ENCODE results near the gene CEMIP2.

The CEMIP2 gene

GRCh38 chr9:71672573-71672972, 95.7 kb downstream of the CEMIP2 start:
- H3K9ac ChIP-seq (ENCODE audit: low read depth in 1 of 2, low read length in 2 of 2), result no peak overlapping the region
- no peaks in the 10 kb centered on the region for H3K36me3 ChIP-seq (ENCODE audit: control insufficient read depth in 2 of 2, insufficient read depth in 2 of 2, low read length in 2 of 2)
- H3K4me3 ChIP-seq (ENCODE audit: low read length in 2 of 2), result no peak overlapping the region
- H3K4me1 ChIP-seq (ENCODE audit: control insufficient read depth in 2 of 2, insufficient read depth in 2 of 2, low read length in 2 of 2), result peaks cover 7 to 14% of the 10 kb centered on the region in 2 donors
- H3K9me3 ChIP-seq (ENCODE audit: control insufficient read depth in 2 of 2, low read length in 2 of 2), result no peaks in the 10 kb centered on the region
- H3K27me3 ChIP-seq (ENCODE audit: control insufficient read depth in 2 of 2, insufficient read depth in 2 of 2, low read length in 2 of 2), result no peaks in the 10 kb centered on the region
- no peak overlapping the region for H3K27ac ChIP-seq (ENCODE audit: low read depth in 2 of 2, low read length in 2 of 2)

- no peaks in the 10 kb centered on the region for H3K27me3 ChIP-seq (ENCODE audit: control insufficient read depth in 2 of 2, insufficient read depth in 2 of 2, low read length in 2 of 2)
- H3K4me3 ChIP-seq (ENCODE audit: low read length in 2 of 2), result no peak overlapping the region
- no peak overlapping the region for H3K27ac ChIP-seq (ENCODE audit: low read depth in 2 of 2, low read length in 2 of 2)
- no peak overlapping the region for H3K9ac ChIP-seq (ENCODE audit: low read depth in 1 of 2, low read length in 2 of 2)
- H3K36me3 ChIP-seq (ENCODE audit: control insufficient read depth in 2 of 2, insufficient read depth in 2 of 2, low read length in 2 of 2), result no peaks in the 10 kb centered on the region
- H3K4me1 ChIP-seq (ENCODE audit: control insufficient read depth in 2 of 2, insufficient read depth in 2 of 2, low read length in 2 of 2), result peaks cover 5 to 14% of the 10 kb centered on the region in 2 donors
- no peaks in the 10 kb centered on the region for H3K9me3 ChIP-seq (ENCODE audit: control insufficient read depth in 2 of 2, low read length in 2 of 2)
Measured at GRCh38 chr9:71671289-71671688, 97.0 kb downstream of the CEMIP2 start.

- peaks cover under 1 to 5% of the 10 kb centered on the region in 2 donors for H3K4me1 ChIP-seq (ENCODE audit: control insufficient read depth in 2 of 2, insufficient read depth in 2 of 2, low read length in 2 of 2)
- no peaks in the 10 kb centered on the region for H3K36me3 ChIP-seq (ENCODE audit: control insufficient read depth in 2 of 2, insufficient read depth in 2 of 2, low read length in 2 of 2)
- H3K27me3 ChIP-seq (ENCODE audit: control insufficient read depth in 2 of 2, insufficient read depth in 2 of 2, low read length in 2 of 2), result no peaks in the 10 kb centered on the region
- H3K9me3 ChIP-seq (ENCODE audit: control insufficient read depth in 2 of 2, low read length in 2 of 2), result no peaks in the 10 kb centered on the region
- no peak overlapping the region for H3K4me3 ChIP-seq (ENCODE audit: low read length in 2 of 2)
- no peak overlapping the region for H3K27ac ChIP-seq (ENCODE audit: low read depth in 2 of 2, low read length in 2 of 2)
- H3K9ac ChIP-seq (ENCODE audit: low read depth in 1 of 2, low read length in 2 of 2), result no peak overlapping the region
Measured at GRCh38 chr9:71670121-71670520, 98.2 kb downstream of the CEMIP2 start.

DNA sequence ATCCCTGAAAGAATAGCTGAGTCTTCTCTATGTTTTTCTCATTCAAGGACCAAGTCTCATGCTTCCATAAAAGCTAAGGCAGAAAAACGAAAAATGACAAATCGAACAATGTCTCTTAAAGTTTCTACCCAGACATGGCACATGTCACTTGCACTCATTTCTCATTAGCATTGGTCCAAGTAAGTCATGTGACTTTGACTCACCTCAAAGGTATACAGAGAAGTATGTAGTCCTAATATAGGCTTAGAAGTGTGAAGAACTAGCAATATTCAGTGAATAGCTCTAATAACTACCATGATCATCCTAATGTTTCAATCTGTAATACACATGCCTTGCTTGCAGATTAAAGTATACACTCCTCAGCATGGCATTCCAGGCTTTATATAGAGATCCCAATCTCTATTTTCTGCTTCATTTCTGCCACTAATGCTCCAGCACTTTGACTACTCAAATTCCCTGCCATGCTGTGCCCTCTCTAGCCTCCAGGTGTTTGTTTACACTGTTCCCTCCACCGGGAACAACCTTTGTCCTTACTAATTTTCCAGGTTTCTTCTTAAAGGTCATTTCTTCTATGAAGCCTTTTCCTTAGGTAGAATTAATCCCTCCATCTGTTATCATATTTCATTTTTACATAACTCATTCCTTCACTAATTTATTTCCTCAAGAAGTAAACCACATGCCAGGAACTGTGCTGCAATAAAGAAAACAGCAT, 98.9 kb downstream of the CEMIP2 start:
- H3K4me3 ChIP-seq (ENCODE audit: low read length in 2 of 2), result no peak overlapping the region
- no peak overlapping the region for H3K27ac ChIP-seq (ENCODE audit: low read depth in 2 of 2, low read length in 2 of 2)
- H3K4me1 ChIP-seq (ENCODE audit: control insufficient read depth in 2 of 2, insufficient read depth in 2 of 2, low read length in 2 of 2), result no peaks in the 10 kb centered on the region
- H3K9ac ChIP-seq (ENCODE audit: low read depth in 1 of 2, low read length in 2 of 2), result no peak overlapping the region
- no peaks in the 10 kb centered on the region for H3K27me3 ChIP-seq (ENCODE audit: control insufficient read depth in 2 of 2, insufficient read depth in 2 of 2, low read length in 2 of 2)
- H3K36me3 ChIP-seq (ENCODE audit: control insufficient read depth in 2 of 2, insufficient read depth in 2 of 2, low read length in 2 of 2), result no peaks in the 10 kb centered on the region
- no peaks in the 10 kb centered on the region for H3K9me3 ChIP-seq (ENCODE audit: control insufficient read depth in 2 of 2, low read length in 2 of 2)

DNA sequence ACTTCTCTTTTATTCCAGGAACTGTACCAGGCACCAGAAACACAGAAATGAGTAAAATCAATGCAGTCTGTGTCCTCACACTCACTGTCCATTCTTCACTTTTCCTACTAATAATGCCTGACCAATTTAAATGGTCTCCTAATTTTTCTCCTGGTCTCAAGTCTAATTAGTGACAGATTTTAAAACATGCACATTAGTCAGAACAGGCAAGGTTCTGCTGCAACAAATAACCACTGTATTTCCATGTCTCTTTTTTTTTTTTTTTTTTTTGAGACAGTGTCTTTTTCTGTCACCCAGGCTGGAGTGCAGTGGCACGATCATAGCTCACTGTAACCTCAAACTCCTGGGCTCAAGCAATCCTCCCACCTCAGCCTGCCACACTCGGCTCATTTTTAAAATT, 99.6 kb downstream of the CEMIP2 start:
- no peaks in the 10 kb centered on the region for H3K9me3 ChIP-seq (ENCODE audit: control insufficient read depth in 2 of 2, low read length in 2 of 2)
- no peak overlapping the region for H3K9ac ChIP-seq (ENCODE audit: low read depth in 1 of 2, low read length in 2 of 2)
- no peak overlapping the region for H3K27ac ChIP-seq (ENCODE audit: low read depth in 2 of 2, low read length in 2 of 2)
- no peaks in the 10 kb centered on the region for H3K36me3 ChIP-seq (ENCODE audit: control insufficient read depth in 2 of 2, insufficient read depth in 2 of 2, low read length in 2 of 2)
- H3K27me3 ChIP-seq (ENCODE audit: control insufficient read depth in 2 of 2, insufficient read depth in 2 of 2, low read length in 2 of 2), result no peaks in the 10 kb centered on the region
- H3K4me1 ChIP-seq (ENCODE audit: control insufficient read depth in 2 of 2, insufficient read depth in 2 of 2, low read length in 2 of 2), result no peaks in the 10 kb centered on the region
- H3K4me3 ChIP-seq (ENCODE audit: low read length in 2 of 2), result no peak overlapping the region

DNA sequence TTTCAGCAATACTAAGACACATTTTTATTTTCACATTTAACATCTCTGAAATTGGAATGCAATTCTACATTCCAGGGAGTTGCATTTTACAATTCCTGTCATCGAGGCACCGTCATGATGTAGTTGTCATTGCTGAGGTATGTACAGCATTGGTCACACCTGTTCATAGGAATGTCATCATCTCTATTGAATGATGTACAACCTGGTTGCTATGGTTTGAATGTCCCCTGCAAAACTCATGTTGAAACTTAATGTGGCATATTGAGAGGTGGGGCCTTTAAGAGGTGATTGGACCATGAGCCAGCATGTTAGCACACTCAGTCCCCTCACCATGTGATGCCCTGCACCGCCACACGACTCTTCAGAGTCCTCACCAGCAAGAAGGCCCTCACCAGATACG, 103.1 kb downstream of the CEMIP2 start:
- Histone ChIP-seq H3K36me3 (ENCODE audit: control insufficient read depth in 2 of 2, insufficient read depth in 2 of 2, low read length in 2 of 2) (no peaks in the 10 kb centered on the region), H3K9me3 (ENCODE audit: control insufficient read depth in 2 of 2, low read length in 2 of 2) (no peaks in the 10 kb centered on the region), H3K4me1 (ENCODE audit: control insufficient read depth in 2 of 2, insufficient read depth in 2 of 2, low read length in 2 of 2) (peaks cover 3 to 5% of the 10 kb centered on the region in 2 donors), H3K27ac (ENCODE audit: low read depth in 2 of 2, low read length in 2 of 2) (no peak overlapping the region), H3K9ac (ENCODE audit: low read depth in 1 of 2, low read length in 2 of 2) (no peak overlapping the region), H3K4me3 (ENCODE audit: low read length in 2 of 2) (no peak overlapping the region), H3K27me3 (ENCODE audit: control insufficient read depth in 2 of 2, insufficient read depth in 2 of 2, low read length in 2 of 2) (no peaks in the 10 kb centered on the region)

DNA sequence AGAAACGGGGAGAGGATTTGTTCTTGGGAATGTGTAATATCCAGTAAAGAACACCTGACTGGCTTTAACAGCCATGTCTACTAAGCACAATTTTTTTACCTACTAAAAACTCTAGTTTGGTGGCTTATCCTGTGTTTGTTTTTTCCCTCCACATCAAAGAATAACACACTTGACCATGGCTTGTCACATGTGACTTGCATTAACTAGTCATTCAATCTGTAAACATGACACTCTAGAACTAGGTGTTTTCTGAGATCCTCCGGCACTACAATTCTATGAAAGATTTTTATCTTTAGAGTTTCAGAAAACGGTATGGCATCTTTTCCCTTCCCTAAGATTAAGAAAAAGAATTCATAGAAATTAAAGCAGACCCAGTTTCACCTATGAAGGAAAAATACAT, 103.7 kb downstream of the CEMIP2 start:
- H3K9me3 ChIP-seq (ENCODE audit: control insufficient read depth in 2 of 2, low read length in 2 of 2), result no peaks in the 10 kb centered on the region
- H3K4me3 ChIP-seq (ENCODE audit: low read length in 2 of 2), result no peak overlapping the region
- H3K27me3 ChIP-seq (ENCODE audit: control insufficient read depth in 2 of 2, insufficient read depth in 2 of 2, low read length in 2 of 2), result no peaks in the 10 kb centered on the region
- no peaks in the 10 kb centered on the region for H3K36me3 ChIP-seq (ENCODE audit: control insufficient read depth in 2 of 2, insufficient read depth in 2 of 2, low read length in 2 of 2)
- no peak overlapping the region for H3K27ac ChIP-seq (ENCODE audit: low read depth in 2 of 2, low read length in 2 of 2)
- H3K4me1 ChIP-seq (ENCODE audit: control insufficient read depth in 2 of 2, insufficient read depth in 2 of 2, low read length in 2 of 2), result peaks cover 3 to 5% of the 10 kb centered on the region in 2 donors
- H3K9ac ChIP-seq (ENCODE audit: low read depth in 1 of 2, low read length in 2 of 2), result no peak overlapping the region

GRCh38 chr9:71663931-71664459, 104.3 kb downstream of the CEMIP2 start:
- no peak overlapping the region for H3K27ac ChIP-seq (ENCODE audit: low read depth in 2 of 2, low read length in 2 of 2)

DNA sequence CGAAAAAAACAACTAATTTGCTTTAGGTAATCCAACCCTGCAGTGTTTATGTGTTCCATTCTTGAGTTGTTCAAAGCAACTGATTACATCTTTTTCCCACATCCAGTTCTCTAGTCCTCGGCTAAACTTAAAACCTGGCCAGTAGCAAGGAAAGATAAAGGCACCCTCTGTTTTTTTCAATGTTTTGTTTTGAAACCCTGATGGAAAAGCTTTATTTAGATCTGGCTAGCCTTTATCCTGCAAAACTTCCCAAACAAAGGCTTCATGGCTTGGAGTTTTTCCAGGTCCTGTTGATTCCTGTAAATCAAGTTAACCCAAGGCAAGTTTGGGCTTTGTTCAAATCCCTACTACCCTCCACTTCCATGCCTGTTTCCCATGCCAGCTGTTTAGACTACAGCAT, 105.1 kb downstream of the CEMIP2 start:
- no peak overlapping the region for H3K9ac ChIP-seq (ENCODE audit: low read depth in 1 of 2, low read length in 2 of 2)
- H3K9me3 ChIP-seq (ENCODE audit: control insufficient read depth in 2 of 2, low read length in 2 of 2), result no peaks in the 10 kb centered on the region
- H3K4me1 ChIP-seq (ENCODE audit: control insufficient read depth in 2 of 2, insufficient read depth in 2 of 2, low read length in 2 of 2), result peaks cover 3 to 5% of the 10 kb centered on the region in 2 donors
- no peaks in the 10 kb centered on the region for H3K27me3 ChIP-seq (ENCODE audit: control insufficient read depth in 2 of 2, insufficient read depth in 2 of 2, low read length in 2 of 2)
- H3K36me3 ChIP-seq (ENCODE audit: control insufficient read depth in 2 of 2, insufficient read depth in 2 of 2, low read length in 2 of 2), result no peaks in the 10 kb centered on the region
- no peak overlapping the region for H3K27ac ChIP-seq (ENCODE audit: low read depth in 2 of 2, low read length in 2 of 2)
- H3K4me3 ChIP-seq (ENCODE audit: low read length in 2 of 2), result no peak overlapping the region

More at GRCh38 chr9:71663931-71664459, 104.3 kb downstream of the CEMIP2 start:
- no peaks in the 10 kb centered on the region for H3K36me3 ChIP-seq (ENCODE audit: control insufficient read depth in 2 of 2, insufficient read depth in 2 of 2, low read length in 2 of 2)
- no peak overlapping the region for H3K9ac ChIP-seq (ENCODE audit: low read depth in 1 of 2, low read length in 2 of 2)
- H3K27me3 ChIP-seq (ENCODE audit: control insufficient read depth in 2 of 2, insufficient read depth in 2 of 2, low read length in 2 of 2), result no peaks in the 10 kb centered on the region
- H3K9me3 ChIP-seq (ENCODE audit: control insufficient read depth in 2 of 2, low read length in 2 of 2), result no peaks in the 10 kb centered on the region
- no peak overlapping the region for H3K4me3 ChIP-seq (ENCODE audit: low read length in 2 of 2)
- peaks cover 3 to 5% of the 10 kb centered on the region in 2 donors for H3K4me1 ChIP-seq (ENCODE audit: control insufficient read depth in 2 of 2, insufficient read depth in 2 of 2, low read length in 2 of 2)

GRCh38 chr9:71662082-71662481, 106.2 kb downstream of the CEMIP2 start:
- H3K4me3 ChIP-seq (ENCODE audit: low read length in 2 of 2), result no peak overlapping the region
- H3K9me3 ChIP-seq (ENCODE audit: control insufficient read depth in 2 of 2, low read length in 2 of 2), result no peaks in the 10 kb centered on the region
- H3K4me1 ChIP-seq (ENCODE audit: control insufficient read depth in 2 of 2, insufficient read depth in 2 of 2, low read length in 2 of 2), result peaks cover 3 to 5% of the 10 kb centered on the region in 2 donors
- H3K27me3 ChIP-seq (ENCODE audit: control insufficient read depth in 2 of 2, insufficient read depth in 2 of 2, low read length in 2 of 2), result no peaks in the 10 kb centered on the region
- no peak overlapping the region for H3K27ac ChIP-seq (ENCODE audit: low read depth in 2 of 2, low read length in 2 of 2)
- H3K9ac ChIP-seq (ENCODE audit: low read depth in 1 of 2, low read length in 2 of 2), result no peak overlapping the region
- H3K36me3 ChIP-seq (ENCODE audit: control insufficient read depth in 2 of 2, insufficient read depth in 2 of 2, low read length in 2 of 2), result no peaks in the 10 kb centered on the region

Measured in mucosa of rectum (tissue), 2 donors.